Placental pericyte (primary cell): ENCODE results near the gene RPS17. TPM values are rescaled to one million over a fixed set of nuclear protein-coding genes. Genes with fewer than 3 reads are reported as not detected.

Experiments
- total RNA-seq: library from RNA; depleted of rRNA; stranded (reverse); fragments of >200 nt; gene quantifications from 2 replicates; pipeline ENCODE4 v1.2.3, GENCODE V29; 2012

RPS17 gene
- 821 and 1,035 TPM in 2 replicates for total RNA-seq

GRCh38 chr15:82540055-82540983, at the start of gene RPS17:
Gene RPS17, minus strand, starts transcription at chr15:82540457. Its CDS starts 29 bp downstream, at chr15:82540428.

Other genes with a start within 250 kb of the RPS17 start
- gene GOLGA6L10, start 191.0 kb downstream of the RPS17 start, total RNA-seq = 0.29 and 1.8 TPM in 2 replicates
- gene GOLGA6L9, start 110.6 kb downstream of the RPS17 start, total RNA-seq = 1.0 and 4.8 TPM in 2 replicates
- gene CPEB1, start 106.9 kb upstream of the RPS17 start, total RNA-seq = 3.3 and 5.9 TPM in 2 replicates
- 0.86 and 1.8 TPM in 2 replicates for gene AP3B2, start 169.4 kb upstream of the RPS17 start, total RNA-seq